A549 (cell line): ENCODE data around the gene CDCA3.

Experiments used
- CTCF ChIP-seq: fragments of >200 bp; sonication (Bioruptor Twin); formaldehyde crosslinking; IDR thresholded peaks from 3 replicates; pipeline ENCODE4 v1.5.1; 2016
- HMGXB4 ChIP-seq: fragments of 250-450 bp; sonication (Bioruptor Pico); IDR thresholded peaks from 2 replicates; pipeline ENCODE4 v1.5.0; 2021; ENCODE audit warnings: mild to moderate bottlenecking, moderate library complexity, borderline replicate concordance
- MAX ChIP-seq: IDR thresholded peaks from 2 replicates; pipeline ENCODE4 v1.6.1; 2012
- RAD21 ChIP-seq, 2 experiments: fragments of >200 bp in 1 of 2; sonication (Bioruptor Twin) in 1 of 2; formaldehyde crosslinking in 1 of 2; IDR thresholded peaks in 1 of 2; conservative IDR thresholded peaks in 1 of 2; 2 replicates in 1 of 2; 3 replicates in 1 of 2; pipeline ENCODE4 v1.6.1; 2012 to 2018; ENCODE audit warnings: inconsistent platforms in 1 of 2
- REST ChIP-seq: fragments of 200-600 bp; sonication (generic); IDR thresholded peaks from 2 replicates; pipeline ENCODE4 v1.6.1; 2016; ENCODE audit warnings: antibody characterized with exemption, mild to moderate bottlenecking, moderate library complexity
- ZSCAN20 ChIP-seq: fragments of 250-450 bp; sonication (Bioruptor Pico); IDR thresholded peaks from 2 replicates; pipeline ENCODE4 v1.8.0; 2022; ENCODE audit warnings: mild to moderate bottlenecking, moderate library complexity

- TF ChIP-seq RAD21 (conservative IDR thresholded peaks at IDR 0.05 in 1 of 2, IDR thresholded peaks at IDR 0.05 in 1 of 2) = no peak
- no peak for TF ChIP-seq HMGXB4 (CRISPR knock-in tag)
- TF ChIP-seq ZSCAN20 (CRISPR knock-in tag) = no peak
- TF ChIP-seq REST = no peak
- no peak for TF ChIP-seq MAX
- TF ChIP-seq CTCF = no peak
Measured at GRCh38 chr12:6826125-6826733, 24.9 kb downstream of the CDCA3 start.
